22Rv1 (cell line): ENCODE results near the gene FEN1.

Experiments
- ZFX ChIP-seq: fragments of 450-650 bp; IDR thresholded peaks from 2 replicates; pipeline ENCODE4 v1.6.1; 2017; ENCODE audit warnings: antibody characterized with exemption, borderline replicate concordance
- TF ChIP-seq, protein P1 (sequence below): fragments of 450-650 bp; IDR thresholded peaks from 2 replicates; pipeline ENCODE4 v1.5.1; 2017; ENCODE audit warnings: mild to moderate bottlenecking

- TF ChIP-seq, protein P1, sequence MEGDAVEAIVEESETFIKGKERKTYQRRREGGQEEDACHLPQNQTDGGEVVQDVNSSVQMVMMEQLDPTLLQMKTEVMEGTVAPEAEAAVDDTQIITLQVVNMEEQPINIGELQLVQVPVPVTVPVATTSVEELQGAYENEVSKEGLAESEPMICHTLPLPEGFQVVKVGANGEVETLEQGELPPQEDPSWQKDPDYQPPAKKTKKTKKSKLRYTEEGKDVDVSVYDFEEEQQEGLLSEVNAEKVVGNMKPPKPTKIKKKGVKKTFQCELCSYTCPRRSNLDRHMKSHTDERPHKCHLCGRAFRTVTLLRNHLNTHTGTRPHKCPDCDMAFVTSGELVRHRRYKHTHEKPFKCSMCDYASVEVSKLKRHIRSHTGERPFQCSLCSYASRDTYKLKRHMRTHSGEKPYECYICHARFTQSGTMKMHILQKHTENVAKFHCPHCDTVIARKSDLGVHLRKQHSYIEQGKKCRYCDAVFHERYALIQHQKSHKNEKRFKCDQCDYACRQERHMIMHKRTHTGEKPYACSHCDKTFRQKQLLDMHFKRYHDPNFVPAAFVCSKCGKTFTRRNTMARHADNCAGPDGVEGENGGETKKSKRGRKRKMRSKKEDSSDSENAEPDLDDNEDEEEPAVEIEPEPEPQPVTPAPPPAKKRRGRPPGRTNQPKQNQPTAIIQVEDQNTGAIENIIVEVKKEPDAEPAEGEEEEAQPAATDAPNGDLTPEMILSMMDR: no peak
- TF ChIP-seq ZFX: no peak
Measured at GRCh38 chr11:61836193-61836592, 43.5 kb downstream of the FEN1 start.
